ENCODE measurements around the gene RFX8. TPM values are rescaled to one million over a fixed set of nuclear protein-coding genes. Genes with fewer than 3 reads are reported as not detected.

The RFX8 gene
- total RNA-seq, 2 donors from 2014 or later: 0.44 TPM; not detected in 1

- peaks cover 2% of the 10 kb centered on the region for H3K9me3 ChIP-seq (ENCODE audit: control insufficient read depth, low read length, poor library complexity, severe bottlenecking)
- Mint-ChIP-seq H3K27ac (no peak overlapping the region), H3K4me3 (no peak overlapping the region), H3K36me3 (ENCODE audit: low read depth) (peaks cover 7% of the 10 kb centered on the region), H3K4me1 (peaks cover 3% of the 10 kb centered on the region), H3K27me3 (peaks cover 11% of the 10 kb centered on the region)
- ATAC-seq: no peak
- no peak for DNase-seq
These were observed 105.8 kb downstream of the RFX8 start for GRCh38 chr2:101369100-101369499.

DNA sequence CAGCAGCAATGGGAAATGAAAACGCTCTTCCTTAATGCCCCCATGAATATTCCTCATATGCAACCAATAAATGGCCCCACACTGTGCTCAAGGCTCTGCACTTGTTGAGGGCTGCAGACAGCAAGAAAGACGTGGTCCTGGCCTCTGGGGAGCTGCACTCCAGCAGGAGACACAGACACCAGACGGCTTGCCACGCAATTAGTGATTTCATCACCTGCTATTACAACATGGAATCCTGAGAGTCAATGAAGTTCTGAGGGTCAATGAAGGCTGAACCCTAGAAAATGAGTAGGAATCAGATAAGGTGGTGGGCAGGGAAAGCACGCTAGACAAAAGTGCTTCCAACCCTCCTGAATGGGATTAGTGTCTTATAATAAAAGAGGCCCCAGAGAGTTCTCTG is 106.5 kb downstream of the RFX8 start:
- H3K9me3 ChIP-seq (ENCODE audit: control insufficient read depth, low read length, poor library complexity, severe bottlenecking): peaks cover 2% of the 10 kb centered on the region
- ATAC-seq: no peak
- peaks cover 11% of the 10 kb centered on the region for H3K27me3 Mint-ChIP-seq
- DNase-seq: no peak
- peaks cover 3% of the 10 kb centered on the region for H3K4me1 Mint-ChIP-seq
- no peak overlapping the region for H3K4me3 Mint-ChIP-seq
- no peak overlapping the region for H3K27ac Mint-ChIP-seq
- H3K36me3 Mint-ChIP-seq (ENCODE audit: low read depth): peaks cover 7% of the 10 kb centered on the region

- DNase-seq (no peak), ATAC-seq (no peak)
- H3K9me3 ChIP-seq (ENCODE audit: control insufficient read depth, low read length, poor library complexity, severe bottlenecking): peaks cover 2% of the 10 kb centered on the region
- Mint-ChIP-seq H3K4me1 (peaks cover 5% of the 10 kb centered on the region), H3K4me3 (no peak overlapping the region), H3K27ac (no peak overlapping the region), H3K27me3 (peaks cover 11% of the 10 kb centered on the region), H3K36me3 (ENCODE audit: low read depth) (peaks cover 7% of the 10 kb centered on the region)
These were observed 107.4 kb downstream of the RFX8 start for GRCh38 chr2:101367508-101367907.

- peaks cover 2% of the 10 kb centered on the region for H3K9me3 ChIP-seq (ENCODE audit: control insufficient read depth, low read length, poor library complexity, severe bottlenecking)
- peaks cover 11% of the 10 kb centered on the region for H3K27me3 Mint-ChIP-seq
- peaks cover 7% of the 10 kb centered on the region for H3K36me3 Mint-ChIP-seq (ENCODE audit: low read depth)
- H3K4me1 Mint-ChIP-seq: peaks cover 23% of the 10 kb centered on the region
- DNase-seq: no peak
- no peak overlapping the region for H3K4me3 Mint-ChIP-seq
- no peak for ATAC-seq
- no peak overlapping the region for H3K27ac Mint-ChIP-seq
These were observed 110.0 kb downstream of the RFX8 start for GRCh38 chr2:101364878-101365277.

- peaks cover 3% of the 10 kb centered on the region for H3K36me3 Mint-ChIP-seq (ENCODE audit: low read depth)
- peak overlapping the region; percentile 86 for H3K27ac Mint-ChIP-seq
- no peak for ATAC-seq
- H3K9me3 ChIP-seq (ENCODE audit: control insufficient read depth, low read length, poor library complexity, severe bottlenecking): no peaks in the 10 kb centered on the region
- peaks cover 20% of the 10 kb centered on the region for H3K4me1 Mint-ChIP-seq
- no peaks in the 10 kb centered on the region for H3K27me3 Mint-ChIP-seq
- no peak overlapping the region for H3K4me3 Mint-ChIP-seq
- no peak for DNase-seq
These were observed 112.1 kb downstream of the RFX8 start for GRCh38 chr2:101362777-101363176.

- peaks cover 21% of the 10 kb centered on the region for H3K4me1 Mint-ChIP-seq
- H3K9me3 ChIP-seq (ENCODE audit: control insufficient read depth, low read length, poor library complexity, severe bottlenecking): no peaks in the 10 kb centered on the region
- peak overlapping the region; percentile 86 for H3K27ac Mint-ChIP-seq
- no peaks in the 10 kb centered on the region for H3K27me3 Mint-ChIP-seq
- H3K36me3 Mint-ChIP-seq (ENCODE audit: low read depth): peaks cover 3% of the 10 kb centered on the region
- DNase-seq (no peak), ATAC-seq (peak; percentile 47)
- peak overlapping the region; percentile 77 for H3K4me3 Mint-ChIP-seq
These were observed 112.6 kb downstream of the RFX8 start for GRCh38 chr2:101362316-101362715.

DNA sequence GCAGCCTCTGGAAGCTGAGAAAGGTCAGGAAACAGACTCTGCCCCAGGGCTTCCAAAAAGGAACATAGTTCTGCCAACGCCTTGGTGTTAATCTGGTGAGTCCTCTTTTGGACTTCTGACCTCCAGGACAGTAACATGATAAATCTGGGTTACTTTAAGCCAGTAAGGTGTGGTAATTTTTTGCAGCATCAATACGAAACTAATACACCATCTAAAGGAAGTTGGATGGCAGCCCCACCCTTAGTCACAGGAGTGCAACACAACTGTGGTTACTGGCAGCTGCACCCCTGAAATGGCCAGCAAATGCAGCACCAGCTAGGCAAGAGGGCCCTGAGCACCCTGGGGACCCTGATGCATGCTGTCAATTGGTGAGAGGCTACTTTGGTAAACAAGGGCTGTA is 113.4 kb downstream of the RFX8 start:
- ATAC-seq: peak; percentile 82

GRCh38 chr2:101361121-101361520 is 113.8 kb downstream of the RFX8 start:
- ATAC-seq (peak; percentile 18), DNase-seq (no peak)
- peaks cover 3% of the 10 kb centered on the region for H3K36me3 Mint-ChIP-seq (ENCODE audit: low read depth)
- H3K4me1 Mint-ChIP-seq: peaks cover 22% of the 10 kb centered on the region
- H3K4me3 Mint-ChIP-seq: peak overlapping the region; percentile 77
- no peaks in the 10 kb centered on the region for H3K9me3 ChIP-seq (ENCODE audit: control insufficient read depth, low read length, poor library complexity, severe bottlenecking)
- peak overlapping the region; percentile 86 for H3K27ac Mint-ChIP-seq
- no peaks in the 10 kb centered on the region for H3K27me3 Mint-ChIP-seq

More for the DNA sequence above, 113.4 kb downstream of the RFX8 start:
- no peak for DNase-seq
- Mint-ChIP-seq H3K27ac (peak overlapping the region; percentile 86), H3K36me3 (ENCODE audit: low read depth) (peaks cover 3% of the 10 kb centered on the region), H3K4me1 (peaks cover 22% of the 10 kb centered on the region), H3K4me3 (peak overlapping the region; percentile 77), H3K27me3 (no peaks in the 10 kb centered on the region)
- H3K9me3 ChIP-seq (ENCODE audit: control insufficient read depth, low read length, poor library complexity, severe bottlenecking): no peaks in the 10 kb centered on the region

GRCh38 chr2:101360232-101360631 is 114.7 kb downstream of the RFX8 start:
- H3K4me3 Mint-ChIP-seq: no peak overlapping the region
- peaks cover 25% of the 10 kb centered on the region for H3K4me1 Mint-ChIP-seq
- H3K36me3 Mint-ChIP-seq (ENCODE audit: low read depth): peaks cover 3% of the 10 kb centered on the region
- H3K27me3 Mint-ChIP-seq: no peaks in the 10 kb centered on the region
- no peak for ATAC-seq
- H3K27ac Mint-ChIP-seq: peak overlapping the region; percentile 86
- no peak for DNase-seq
- no peaks in the 10 kb centered on the region for H3K9me3 ChIP-seq (ENCODE audit: control insufficient read depth, low read length, poor library complexity, severe bottlenecking)

GRCh38 chr2:101359410-101359954 is 115.4 kb downstream of the RFX8 start:
- H3K27me3 Mint-ChIP-seq: no peaks in the 10 kb centered on the region
- H3K4me1 Mint-ChIP-seq: peaks cover 25% of the 10 kb centered on the region
- H3K9me3 ChIP-seq (ENCODE audit: control insufficient read depth, low read length, poor library complexity, severe bottlenecking): no peaks in the 10 kb centered on the region
- H3K36me3 Mint-ChIP-seq (ENCODE audit: low read depth): no peaks in the 10 kb centered on the region
- ATAC-seq (no peak), DNase-seq (no peak)
- no peak overlapping the region for H3K4me3 Mint-ChIP-seq
- H3K27ac Mint-ChIP-seq: no peak overlapping the region

GRCh38 chr2:101357376-101357775 is 117.5 kb downstream of the RFX8 start:
- Mint-ChIP-seq H3K4me1 (peaks cover 21% of the 10 kb centered on the region), H3K36me3 (ENCODE audit: low read depth) (no peaks in the 10 kb centered on the region), H3K27ac (no peak overlapping the region), H3K27me3 (no peaks in the 10 kb centered on the region), H3K4me3 (no peak overlapping the region)
- H3K9me3 ChIP-seq (ENCODE audit: control insufficient read depth, low read length, poor library complexity, severe bottlenecking): no peaks in the 10 kb centered on the region
- DNase-seq (no peak), ATAC-seq (no peak)

- H3K9me3 ChIP-seq (ENCODE audit: control insufficient read depth, low read length, poor library complexity, severe bottlenecking): no peaks in the 10 kb centered on the region
- Mint-ChIP-seq H3K36me3 (ENCODE audit: low read depth) (no peaks in the 10 kb centered on the region), H3K27ac (peak overlapping the region; percentile 68), H3K4me1 (peaks cover 14% of the 10 kb centered on the region), H3K27me3 (no peaks in the 10 kb centered on the region), H3K4me3 (no peak overlapping the region)
- ATAC-seq (no peak), DNase-seq (no peak)
These were observed 118.4 kb downstream of the RFX8 start for GRCh38 chr2:101356521-101356920.

- Mint-ChIP-seq H3K4me1 (peaks cover 11% of the 10 kb centered on the region), H3K4me3 (no peak overlapping the region)
- no peak for ATAC-seq
These were observed 118.9 kb downstream of the RFX8 start for GRCh38 chr2:101356055-101356454.

DNA sequence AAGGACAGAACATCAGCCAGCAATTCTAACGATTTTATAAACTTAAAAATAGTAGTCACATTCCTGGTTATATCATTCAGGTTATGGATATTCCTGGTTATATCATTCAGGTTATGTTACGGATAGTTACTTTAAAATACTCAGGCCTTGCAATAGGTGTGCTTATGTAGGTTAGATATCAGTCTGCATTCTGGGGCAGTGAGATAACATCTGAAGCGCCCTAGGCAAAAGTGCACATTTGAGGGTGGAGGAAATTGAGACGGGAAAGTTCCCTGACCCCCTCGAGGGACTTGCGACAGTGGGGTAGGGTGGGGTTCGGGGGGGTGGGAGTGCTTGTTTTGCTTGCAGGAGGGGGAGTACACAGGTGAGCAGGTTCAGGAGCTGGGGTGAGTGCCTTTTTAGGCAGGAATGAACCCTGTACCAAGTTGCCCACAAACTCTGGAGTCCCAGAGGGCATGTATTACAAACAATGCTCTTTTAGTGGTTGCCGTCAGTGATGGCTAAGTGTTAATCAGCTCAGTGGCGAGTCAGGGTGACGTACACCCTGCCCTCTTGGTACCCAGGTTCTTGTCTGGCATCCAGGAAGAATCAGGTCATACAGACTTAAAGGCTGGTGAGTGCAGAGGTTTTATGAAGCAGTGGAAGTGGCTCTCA is 119.4 kb downstream of the RFX8 start:
- Mint-ChIP-seq H3K36me3 (ENCODE audit: low read depth) (no peaks in the 10 kb centered on the region), H3K27ac (peak overlapping the region; percentile 68), H3K4me1 (peaks cover 13% of the 10 kb centered on the region), H3K4me3 (no peak overlapping the region), H3K27me3 (no peaks in the 10 kb centered on the region)
- DNase-seq (no peak), ATAC-seq (no peak)
- no peaks in the 10 kb centered on the region for H3K9me3 ChIP-seq (ENCODE audit: control insufficient read depth, low read length, poor library complexity, severe bottlenecking)

More at GRCh38 chr2:101356055-101356454, 118.9 kb downstream of the RFX8 start:
- no peak for DNase-seq
- H3K27ac Mint-ChIP-seq: peak overlapping the region; percentile 68
- no peaks in the 10 kb centered on the region for H3K9me3 ChIP-seq (ENCODE audit: control insufficient read depth, low read length, poor library complexity, severe bottlenecking)
- no peaks in the 10 kb centered on the region for H3K36me3 Mint-ChIP-seq (ENCODE audit: low read depth)
- H3K27me3 Mint-ChIP-seq: no peaks in the 10 kb centered on the region

All from T-helper 17 cell (primary cell).